22Rv1 (cell line): Measurements from ENCODE around the gene CELF4.

Experiments
- H3K27ac ChIP-seq: fragments of 450-650 bp; 2 replicates; pipeline ENCODE4 v1.5.1; 2017
- ZFX ChIP-seq: fragments of 450-650 bp; IDR thresholded peaks from 2 replicates; pipeline ENCODE4 v1.6.1; 2017; ENCODE audit warnings: antibody characterized with exemption, borderline replicate concordance
- TF ChIP-seq, protein P1 (sequence below): fragments of 450-650 bp; IDR thresholded peaks from 2 replicates; pipeline ENCODE4 v1.5.1; 2017; ENCODE audit warnings: mild to moderate bottlenecking

CELF4 gene

DNA sequence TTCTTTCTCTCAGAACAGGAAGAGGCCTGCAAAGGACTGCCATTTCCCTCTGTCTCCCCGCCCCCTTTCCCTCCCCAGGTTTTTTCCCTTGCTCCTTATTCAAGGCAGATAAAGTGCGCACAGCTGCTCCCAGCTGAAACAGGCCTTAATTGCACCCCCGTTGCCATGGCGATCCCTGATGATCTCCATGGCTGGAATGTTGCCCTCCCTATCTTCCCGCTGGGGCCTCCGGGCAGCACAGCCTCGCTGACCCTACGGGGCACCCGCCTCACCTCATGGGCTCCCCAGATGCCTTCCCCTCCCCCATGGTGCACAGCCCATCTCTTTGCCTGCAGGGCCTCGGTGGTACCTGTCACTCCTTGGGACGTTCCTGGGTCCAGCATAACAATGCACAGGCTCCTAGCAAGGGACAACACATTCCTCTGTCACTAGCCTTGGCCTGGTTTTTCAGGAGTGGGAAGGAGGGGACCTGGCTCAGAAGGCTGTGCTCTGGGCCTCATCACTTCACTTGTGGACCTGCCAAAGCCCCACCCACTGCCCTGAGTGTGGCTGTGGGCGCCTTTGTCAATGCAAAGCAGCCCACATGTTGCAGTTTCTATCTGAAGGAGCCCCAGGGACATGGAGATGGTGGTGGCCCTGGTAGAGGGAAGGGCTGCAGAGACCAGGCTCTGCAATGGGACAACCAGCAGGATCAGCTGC is 115.0 kb downstream of the CELF4 start:
- H3K27ac ChIP-seq, result no peak overlapping the region
- TF ChIP-seq, protein P1, sequence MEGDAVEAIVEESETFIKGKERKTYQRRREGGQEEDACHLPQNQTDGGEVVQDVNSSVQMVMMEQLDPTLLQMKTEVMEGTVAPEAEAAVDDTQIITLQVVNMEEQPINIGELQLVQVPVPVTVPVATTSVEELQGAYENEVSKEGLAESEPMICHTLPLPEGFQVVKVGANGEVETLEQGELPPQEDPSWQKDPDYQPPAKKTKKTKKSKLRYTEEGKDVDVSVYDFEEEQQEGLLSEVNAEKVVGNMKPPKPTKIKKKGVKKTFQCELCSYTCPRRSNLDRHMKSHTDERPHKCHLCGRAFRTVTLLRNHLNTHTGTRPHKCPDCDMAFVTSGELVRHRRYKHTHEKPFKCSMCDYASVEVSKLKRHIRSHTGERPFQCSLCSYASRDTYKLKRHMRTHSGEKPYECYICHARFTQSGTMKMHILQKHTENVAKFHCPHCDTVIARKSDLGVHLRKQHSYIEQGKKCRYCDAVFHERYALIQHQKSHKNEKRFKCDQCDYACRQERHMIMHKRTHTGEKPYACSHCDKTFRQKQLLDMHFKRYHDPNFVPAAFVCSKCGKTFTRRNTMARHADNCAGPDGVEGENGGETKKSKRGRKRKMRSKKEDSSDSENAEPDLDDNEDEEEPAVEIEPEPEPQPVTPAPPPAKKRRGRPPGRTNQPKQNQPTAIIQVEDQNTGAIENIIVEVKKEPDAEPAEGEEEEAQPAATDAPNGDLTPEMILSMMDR, result no peak
- no peak for TF ChIP-seq ZFX

DNA sequence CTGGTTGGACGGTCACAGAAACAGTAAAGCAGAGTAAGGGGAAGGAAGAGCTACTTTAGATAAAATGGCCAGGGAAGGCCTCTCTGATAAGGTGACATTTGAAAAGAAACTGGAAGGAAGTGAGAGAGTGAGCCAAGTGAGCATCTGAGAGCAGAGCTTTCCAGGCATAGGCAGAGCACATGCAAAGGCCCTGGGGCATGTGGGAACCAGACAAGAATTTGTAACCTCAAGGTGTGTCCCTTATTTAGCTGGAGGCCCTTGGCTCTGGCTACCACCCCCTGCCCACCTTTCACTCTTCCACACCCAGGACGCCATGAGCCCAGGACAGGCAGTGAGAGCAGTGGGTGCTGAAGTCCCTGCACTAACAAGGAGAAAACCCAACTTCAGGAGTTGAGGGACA is 116.0 kb downstream of the CELF4 start:
- H3K27ac ChIP-seq, result no peak overlapping the region

DNA sequence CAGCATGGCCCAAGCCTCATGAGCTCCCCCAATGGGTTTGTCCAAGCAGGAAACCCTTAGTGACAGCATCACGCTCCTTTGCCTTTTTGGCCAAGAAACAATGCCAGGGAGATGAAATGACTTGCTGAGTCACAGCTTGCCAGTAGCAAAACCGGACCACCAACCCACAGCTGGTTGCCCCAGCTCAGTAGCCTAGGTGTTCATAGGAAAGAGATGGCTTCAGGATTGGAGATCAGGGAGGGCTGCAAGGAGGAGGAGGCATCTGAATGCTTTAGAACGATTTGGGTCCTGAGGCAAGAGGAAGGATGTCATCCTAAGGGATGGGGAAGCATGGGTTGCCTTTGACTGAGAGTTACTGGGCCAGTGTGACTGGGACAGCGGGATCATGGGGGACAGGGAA is 116.7 kb downstream of the CELF4 start:
- no peak for TF ChIP-seq ZFX
- TF ChIP-seq, protein P1, result no peak
- H3K27ac ChIP-seq, result no peak overlapping the region

More for the DNA sequence above, 116.0 kb downstream of the CELF4 start:
- TF ChIP-seq, protein P1, result no peak
- TF ChIP-seq ZFX, result no peak

DNA sequence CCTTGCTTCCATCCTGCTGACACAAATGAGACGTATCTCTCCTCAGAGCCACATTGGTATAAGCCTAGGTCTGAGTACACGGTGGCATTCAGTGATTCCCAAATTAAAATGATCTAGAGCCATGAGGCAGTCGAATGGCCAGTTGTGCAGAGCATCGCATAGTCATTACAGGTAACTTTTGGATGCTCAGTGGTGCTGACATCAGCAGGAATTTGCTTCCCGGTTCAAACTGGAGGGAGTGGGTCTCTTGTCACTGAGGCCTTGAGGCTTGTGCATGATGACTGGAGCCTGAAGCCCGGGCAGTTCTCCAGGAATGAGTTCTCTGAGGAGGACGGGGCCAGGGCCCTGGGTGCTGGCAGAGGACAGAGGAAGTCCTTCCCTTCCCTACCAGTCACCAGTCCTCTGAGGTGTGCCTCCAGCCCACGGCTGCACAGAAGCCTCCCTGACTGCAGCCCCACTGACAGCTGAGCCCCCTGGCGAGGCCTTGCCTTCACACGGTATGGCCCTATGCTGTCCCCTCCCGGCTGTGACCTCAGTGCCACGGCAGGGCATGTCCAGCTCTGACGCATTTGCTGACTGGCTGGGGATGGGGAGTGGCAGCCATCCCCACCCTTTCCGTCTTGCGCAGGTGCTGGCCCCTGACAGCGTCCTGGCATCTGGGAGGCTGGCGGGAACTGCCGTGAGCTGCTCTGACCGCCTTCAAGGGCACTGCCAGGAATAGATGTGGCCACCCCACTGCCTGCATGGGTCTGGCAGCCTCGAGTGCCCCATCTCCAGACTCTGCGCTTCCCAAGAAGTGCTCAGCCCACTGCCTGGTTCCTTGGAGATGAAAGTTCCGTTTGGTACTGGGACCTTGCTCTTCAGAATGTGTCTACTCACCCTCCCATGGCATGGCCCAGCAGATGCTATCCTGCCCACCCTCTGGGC is 117.4 kb downstream of the CELF4 start:
- TF ChIP-seq ZFX, result no peak
- TF ChIP-seq, protein P1, result no peak
- no peak overlapping the region for H3K27ac ChIP-seq

DNA sequence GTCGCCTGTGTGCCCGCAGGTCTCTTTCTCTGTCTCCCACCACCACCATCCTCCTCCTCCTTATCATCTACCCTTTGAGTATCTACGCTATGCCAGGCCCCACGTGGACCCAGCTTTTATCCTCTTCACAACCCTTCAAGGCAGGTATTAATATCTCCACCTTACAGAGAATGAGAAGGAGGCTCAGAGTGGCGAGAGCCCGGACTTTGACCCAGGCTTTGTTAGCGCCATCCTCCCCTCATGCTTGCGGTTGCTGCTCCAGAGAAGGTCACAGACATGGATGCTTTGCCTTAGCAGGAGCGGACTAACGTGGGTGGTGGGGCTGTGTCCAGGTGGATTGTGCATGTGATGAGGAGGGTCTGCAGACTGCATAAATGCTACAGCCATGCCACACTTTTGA is 119.8 kb downstream of the CELF4 start:
- H3K27ac ChIP-seq, result no peak overlapping the region
- no peak for TF ChIP-seq ZFX
- TF ChIP-seq, protein P1, result no peak

DNA sequence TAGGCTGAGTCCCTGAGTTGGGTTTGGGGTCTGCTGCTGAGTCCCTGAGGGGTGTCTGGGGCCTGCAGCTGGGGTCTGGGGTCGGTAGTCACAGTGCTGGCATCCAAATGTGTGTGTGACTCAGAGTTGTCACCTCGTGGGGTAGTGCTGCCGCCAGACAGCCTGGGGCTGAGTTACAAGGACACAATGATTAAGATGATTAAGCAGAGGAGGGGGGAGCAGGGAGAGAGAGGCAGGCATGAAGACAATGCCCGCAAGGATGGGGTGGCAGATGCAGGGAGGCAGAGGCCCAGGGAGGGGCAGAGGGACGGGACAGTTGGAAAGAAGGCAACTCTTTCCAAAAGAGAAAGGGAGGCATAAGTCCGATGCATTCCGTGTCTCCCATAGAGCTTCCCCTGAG is 120.2 kb downstream of the CELF4 start:
- TF ChIP-seq, protein P1, result no peak
- TF ChIP-seq ZFX, result no peak
- H3K27ac ChIP-seq, result no peak overlapping the region
